Measurements from ENCODE around the gene GRAMD1A. TPM values are rescaled to one million over a fixed set of nuclear protein-coding genes. Genes with fewer than 3 reads are reported as not detected.

GRAMD1A gene
- total RNA-seq, 4 donors from 2014 or later = 14.2 to 32.1 (median 21.6) TPM

GRCh38 chr19:35030257-35031071 is 30.3 kb downstream of the GRAMD1A start, which contains the start of gene SCN1B:
Gene SCN1B (plus strand): TSS chr19:35030470. CDS start chr19:35030821, 351 bp downstream.
- WGBS, 2 donors (ENCODE audit: low coverage in 1 of 2) = 2% methylated on average over 34 of the region's 118 CpGs; no CpG with 5 or more reads in 1 of the 2 donors
- in situ Hi-C loops (cut with MboI; ENCODE audit: low pct_ligation_motif_present in 1 of 4, low pct_unique_long_range_greater_than_20kb in 1 of 4, low sequenced_read_pairs in 3 of 4) (no loop called here), intact Hi-C loops (cut with DNase I; ENCODE audit: low total_unique reads) (no loop called here)
- Histone ChIP-seq H3K36me3 (no peaks in the 10 kb centered on the region), H3K4me3 (peak within 1 kb of the TSS; percentile 44 to 53 (median 51)), H3K27ac (peak within 1 kb of the TSS; percentile 13 to 48 (median 28)), H3K9me3 (no peaks in the 10 kb centered on the region), H3K27me3 (peaks cover 33% of the 10 kb centered on the region), H3K4me1 (peaks cover 3 to 13% (median 8%) of the 10 kb centered on the region in 4 donors)
- TF ChIP-seq EP300 (IDR thresholded peaks at IDR 0.05; ENCODE audit: low read depth) = no peak
- no peak for TF ChIP-seq CTCF (IDR thresholded peaks at IDR 0.05)
- TF ChIP-seq POLR2AphosphoS5 (IDR thresholded peaks at IDR 0.05) = no peak
- no peak for TF ChIP-seq POLR2A (IDR thresholded peaks at IDR 0.05)
- DNase-seq = peak; percentile 46

GRCh38 chr19:35031072-35031881 is 31.2 kb downstream of the GRAMD1A start:
- in situ Hi-C loops (cut with MboI; ENCODE audit: low pct_ligation_motif_present in 1 of 4, low pct_unique_long_range_greater_than_20kb in 1 of 4, low sequenced_read_pairs in 3 of 4) = no loop called here
- Histone ChIP-seq H3K27me3 (peaks cover 33% of the 10 kb centered on the region), H3K36me3 (no peaks in the 10 kb centered on the region), H3K27ac (peak overlapping the region; percentile 13 to 48 (median 28)), H3K4me3 (peak overlapping the region; percentile 44 to 53 (median 51)), H3K4me1 (peaks cover 3 to 13% (median 8%) of the 10 kb centered on the region in 4 donors), H3K9me3 (no peaks in the 10 kb centered on the region)
- WGBS, 2 donors (ENCODE audit: low coverage in 1 of 2) = 10 to 17% methylated on average over 16 to 31 of the region's 31 CpGs
- intact Hi-C loops (cut with DNase I; ENCODE audit: low total_unique reads) = no loop called here
- DNase-seq = no peak
- no peak for TF ChIP-seq POLR2A (IDR thresholded peaks at IDR 0.05)
- no peak for TF ChIP-seq EP300 (IDR thresholded peaks at IDR 0.05; ENCODE audit: low read depth)
- TF ChIP-seq POLR2AphosphoS5 (IDR thresholded peaks at IDR 0.05) = no peak
- TF ChIP-seq CTCF (IDR thresholded peaks at IDR 0.05) = no peak

- TF ChIP-seq EP300 (IDR thresholded peaks at IDR 0.05; ENCODE audit: low read depth) = no peak
- no peak for TF ChIP-seq POLR2A (IDR thresholded peaks at IDR 0.05)
- no peak for TF ChIP-seq POLR2AphosphoS5 (IDR thresholded peaks at IDR 0.05)
- TF ChIP-seq CTCF (IDR thresholded peaks at IDR 0.05) = no peak
- intact Hi-C loops (cut with DNase I; ENCODE audit: low total_unique reads) = no loop called here
- 94% methylated on average over 17 of the region's 17 CpGs; no CpG with 5 or more reads in 1 of the 2 donors for WGBS, 2 donors (ENCODE audit: low coverage in 1 of 2)
- peaks cover 33% of the 10 kb centered on the region for H3K27me3 ChIP-seq
- no peak overlapping the region for H3K4me3 ChIP-seq
- DNase-seq = no peak
- H3K36me3 ChIP-seq = no peaks in the 10 kb centered on the region
- in situ Hi-C loops (cut with MboI; ENCODE audit: low pct_ligation_motif_present in 1 of 4, low pct_unique_long_range_greater_than_20kb in 1 of 4, low sequenced_read_pairs in 3 of 4) = no loop called here
- no peak overlapping the region for H3K27ac ChIP-seq
- peaks cover 3 to 13% (median 8%) of the 10 kb centered on the region in 4 donors for H3K4me1 ChIP-seq
- no peaks in the 10 kb centered on the region for H3K9me3 ChIP-seq
Measured at GRCh38 chr19:35032356-35032865, 32.3 kb downstream of the GRAMD1A start.

Data from transverse colon (tissue), 4 donors.